Mesenchymal stem cell (in vitro differentiated cells and primary cell): ENCODE results near the gene CLEC4D.
A peak's percentile ranks its signal among the peaks of the same experiment; 100 is the strongest.

Source experiments
- DNase-seq: peaks from one replicate; pipeline ENCODE4 v3.0.0-alpha.2; 2013
- H2AFZ ChIP-seq: one replicate; pipeline ENCODE4 v1.6.1; 2013; ENCODE audit warnings: low read depth, mild to moderate bottlenecking, control low read depth, inconsistent platforms, low read length, moderate library complexity
- H2AK5ac ChIP-seq: 2 replicates; pipeline ENCODE4 v1.6.1; 2013; ENCODE audit warnings: low read length, moderate library complexity, mild to moderate bottlenecking, inconsistent platforms; ENCODE audit not compliant: severe bottlenecking
- H2BK120ac ChIP-seq: one replicate; pipeline ENCODE4 v1.6.1; 2013; ENCODE audit warnings: low read depth, mild to moderate bottlenecking, inconsistent platforms, low read length, moderate library complexity
- H2BK12ac ChIP-seq, 2 experiments: one replicate each; pipeline ENCODE4 v1.6.1; 2013; ENCODE audit warnings: inconsistent platforms in 2 of 2, low read length in 2 of 2, mild to moderate bottlenecking in 2 of 2, moderate library complexity in 2 of 2, control low read depth in 1 of 2
- H2BK15ac ChIP-seq: one replicate; pipeline ENCODE4 v1.6.1; 2013; ENCODE audit warnings: mild to moderate bottlenecking, low read depth, inconsistent platforms; ENCODE audit not compliant: poor library complexity, severe bottlenecking
- H2BK5ac ChIP-seq: 2 replicates; pipeline ENCODE4 v1.6.1; 2013; ENCODE audit warnings: low read depth, mild to moderate bottlenecking, low read length, control low read depth, inconsistent platforms; ENCODE audit not compliant: poor library complexity, severe bottlenecking
- H3K14ac ChIP-seq, 2 experiments: one replicate each; pipeline ENCODE4 v1.6.1; 2013; ENCODE audit warnings: inconsistent platforms in 2 of 2, low read length in 2 of 2, control low read depth in 1 of 2, mild to moderate bottlenecking in 1 of 2, moderate library complexity in 1 of 2
- H3K18ac ChIP-seq, 2 experiments: one replicate each; pipeline ENCODE4 v1.6.1; 2013; ENCODE audit warnings: inconsistent platforms in 2 of 2, low read length in 2 of 2, control low read depth in 1 of 2, low read depth in 1 of 2, mild to moderate bottlenecking in 1 of 2
- H3K23ac ChIP-seq, 2 experiments: one replicate each; pipeline ENCODE4 v1.6.1; 2013; ENCODE audit warnings: inconsistent platforms in 2 of 2, low read length in 2 of 2, mild to moderate bottlenecking in 2 of 2, moderate library complexity in 2 of 2, control low read depth in 1 of 2
- H3K27ac ChIP-seq: 2 replicates; pipeline ENCODE4 v1.5.1; 2013; ENCODE audit warnings: mild to moderate bottlenecking, moderate library complexity, low read length, control low read depth, inconsistent platforms; ENCODE audit not compliant: poor library complexity, severe bottlenecking
- H3K27me3 ChIP-seq, 2 experiments: 2 replicates each; pipeline versions ENCODE4 v1.6.1 to v1.7.0; 2013; ENCODE audit warnings: low read length in 2 of 2, mild to moderate bottlenecking in 2 of 2, moderate library complexity in 2 of 2, control low read depth in 1 of 2, inconsistent platforms in 1 of 2; ENCODE audit not compliant: control insufficient read depth in 1 of 2, insufficient read depth in 1 of 2
- H3K36me3 ChIP-seq, 2 experiments: 2 replicates each; pipeline versions ENCODE4 v1.6.1 to v1.7.0; 2013; ENCODE audit warnings: low read length in 2 of 2, control low read depth in 1 of 2, inconsistent platforms in 1 of 2, low read depth in 1 of 2, mild to moderate bottlenecking in 1 of 2; ENCODE audit not compliant: insufficient read depth in 2 of 2, control insufficient read depth in 1 of 2
- H3K4ac ChIP-seq, 2 experiments: one replicate each; pipeline ENCODE4 v1.6.1; 2013; ENCODE audit warnings: inconsistent platforms in 2 of 2, low read length in 2 of 2, mild to moderate bottlenecking in 2 of 2, moderate library complexity in 2 of 2, control low read depth in 1 of 2, low read depth in 1 of 2
- H3K4me1 ChIP-seq: 2 replicates; pipeline ENCODE4 v1.6.1; 2013; ENCODE audit warnings: low read depth, low read length, control low read depth; ENCODE audit not compliant: control insufficient read depth, insufficient read depth
- H3K4me2 ChIP-seq: 2 replicates; pipeline ENCODE4 v1.6.1; 2013; ENCODE audit warnings: low read length, mild to moderate bottlenecking, inconsistent platforms; ENCODE audit not compliant: poor library complexity, severe bottlenecking
- H3K4me3 ChIP-seq, 2 experiments: 2 replicates each; pipeline versions ENCODE4 v1.5.1 to v1.7.0; 2013; ENCODE audit warnings: low read length in 2 of 2, mild to moderate bottlenecking in 2 of 2, control low read depth in 1 of 2, low read depth in 1 of 2; ENCODE audit not compliant: insufficient read depth in 1 of 2
- H3K79me1 ChIP-seq: replicated peaks from 2 replicates; pipeline ENCODE4 v1.6.1; 2013; ENCODE audit warnings: mild to moderate bottlenecking, control low read depth, low read length, inconsistent platforms; ENCODE audit not compliant: poor library complexity, severe bottlenecking
- H3K9ac ChIP-seq: 2 replicates; pipeline ENCODE4 v1.7.0; 2013; ENCODE audit warnings: mild to moderate bottlenecking, low read length, moderate library complexity
- H3K9me3 ChIP-seq: 2 replicates; pipeline ENCODE4 v1.7.0; 2013; ENCODE audit warnings: mild to moderate bottlenecking, low read length; ENCODE audit not compliant: control insufficient read depth
- H4K8ac ChIP-seq: one replicate; pipeline ENCODE4 v1.6.1; 2013; ENCODE audit warnings: inconsistent platforms, mild to moderate bottlenecking, low read length, moderate library complexity
- H4K91ac ChIP-seq: one replicate; pipeline ENCODE4 v1.6.1; 2013; ENCODE audit warnings: mild to moderate bottlenecking, low read length, inconsistent platforms
- WGBS: methylation state at CpG from one replicate; pipeline ENCODE4 v1.1.7; 2013; ENCODE audit warnings: mixed read lengths; 5-methylcytosine and 5-hydroxymethylcytosine counted together

Gene CLEC4D

GRCh38 chr12:8508910-8509841 lies 4.1 kb upstream of the CLEC4D start:
- H3K4ac ChIP-seq = no peak overlapping the region
- no peak overlapping the region for H2AFZ ChIP-seq
- no peak overlapping the region for H3K18ac ChIP-seq
- no peaks in the 10 kb centered on the region for H3K9me3 ChIP-seq
- H3K27ac ChIP-seq = no peak overlapping the region
- no peak overlapping the region for H4K8ac ChIP-seq
- H3K4me3 ChIP-seq = no peak overlapping the region
- H2BK120ac ChIP-seq = no peak overlapping the region
- H2BK12ac ChIP-seq = no peak overlapping the region
- no peaks in the 10 kb centered on the region for H3K4me1 ChIP-seq
- no peak overlapping the region for H3K9ac ChIP-seq
- H3K4me2 ChIP-seq = no peak overlapping the region
- H3K27me3 ChIP-seq = peaks cover 0 to 14% of the 10 kb centered on the region in 2 experiments
- H2BK5ac ChIP-seq = no peak overlapping the region
- H3K36me3 ChIP-seq = no peaks in the 10 kb centered on the region
- no peak for DNase-seq
- H3K23ac ChIP-seq = no peak overlapping the region
- H3K14ac ChIP-seq = no peak overlapping the region
- no peak overlapping the region for H2BK15ac ChIP-seq
- WGBS = 73% methylated on average over 12 of the region's 12 CpGs
- no peak overlapping the region for H2AK5ac ChIP-seq
- H3K79me1 ChIP-seq = no peaks in the 10 kb centered on the region
- no peak overlapping the region for H4K91ac ChIP-seq

GRCh38 chr12:8517971-8518370 lies 4.7 kb downstream of the CLEC4D start:
- Histone ChIP-seq H3K27me3 (peaks cover 0 to 24% of the 10 kb centered on the region in 2 experiments), H2BK15ac (no peak overlapping the region), H3K36me3 (no peaks in the 10 kb centered on the region), H2AFZ (no peak overlapping the region), H2BK5ac (no peak overlapping the region), H3K18ac (no peak overlapping the region), H3K23ac (no peak overlapping the region), H3K4me1 (no peaks in the 10 kb centered on the region), H3K9ac (no peak overlapping the region), H4K8ac (no peak overlapping the region), H2BK12ac (no peak overlapping the region), H2AK5ac (no peak overlapping the region), H3K79me1 (no peaks in the 10 kb centered on the region), H3K4me3 (no peak overlapping the region), H3K14ac (no peak overlapping the region), H3K9me3 (peaks cover 5% of the 10 kb centered on the region), H3K27ac (no peak overlapping the region), H2BK120ac (no peak overlapping the region), H3K4me2 (no peak overlapping the region), H4K91ac (no peak overlapping the region), H3K4ac (no peak overlapping the region)
- no peak for DNase-seq
- WGBS = 79% methylated on average over 2 of the region's 2 CpGs

- Histone ChIP-seq H3K4me3 (no peak overlapping the region), H3K27me3 (peaks cover 0 to 19% of the 10 kb centered on the region in 2 experiments), H3K14ac (no peak overlapping the region), H3K4me2 (no peak overlapping the region), H2AK5ac (no peak overlapping the region), H3K27ac (no peak overlapping the region), H3K4ac (no peak overlapping the region), H2BK15ac (no peak overlapping the region), H3K4me1 (no peaks in the 10 kb centered on the region), H3K9ac (no peak overlapping the region), H2BK120ac (no peak overlapping the region), H2BK5ac (no peak overlapping the region), H2BK12ac (no peak overlapping the region), H3K36me3 (no peaks in the 10 kb centered on the region), H3K9me3 (peaks cover 5% of the 10 kb centered on the region), H3K79me1 (no peaks in the 10 kb centered on the region), H2AFZ (no peak overlapping the region), H4K8ac (no peak overlapping the region), H3K18ac (no peak overlapping the region), H4K91ac (no peak overlapping the region), H3K23ac (no peak overlapping the region)
- WGBS = 71% methylated on average over 4 of the region's 4 CpGs
- DNase-seq = no peak
These were observed 5.9 kb downstream of the CLEC4D start for GRCh38 chr12:8519171-8519570.

GRCh38 chr12:8527250-8528130 lies 14.2 kb downstream of the CLEC4D start:
- 77% methylated on average over 30 of the region's 30 CpGs for WGBS
- Histone ChIP-seq H3K18ac (no peak overlapping the region), H2AFZ (no peak overlapping the region), H2AK5ac (no peak overlapping the region), H4K8ac (peak overlapping the region; percentile 41), H3K27me3 (peaks cover 0 to 13% of the 10 kb centered on the region in 2 experiments), H2BK15ac (no peak overlapping the region), H3K23ac (no peak overlapping the region), H2BK5ac (no peak overlapping the region), H2BK12ac (no peak overlapping the region), H3K14ac (no peak overlapping the region), H3K9ac (no peak overlapping the region), H3K4me2 (no peak overlapping the region), H3K4ac (no peak overlapping the region), H3K4me3 (no peak overlapping the region), H4K91ac (no peak overlapping the region), H2BK120ac (no peak overlapping the region), H3K79me1 (no peaks in the 10 kb centered on the region), H3K36me3 (no peaks in the 10 kb centered on the region), H3K27ac (no peak overlapping the region), H3K9me3 (peaks cover 8% of the 10 kb centered on the region), H3K4me1 (no peaks in the 10 kb centered on the region)
- no peak for DNase-seq
